Karpas-422 (cell line): Measurements from ENCODE around the gene C4A. TPM values are rescaled to one million over a fixed set of nuclear protein-coding genes. Genes with fewer than 3 reads are reported as not detected.
"Not testable (repeated sequence)": the region's sequence is repeated elsewhere in the genome, so short reads cannot be mapped to it uniquely, and the experiment has no call there.

Source experiments
- DNase-seq: peaks from one replicate; pipeline ENCODE4 v3.0.0-alpha.2; 2015
- H2AFZ ChIP-seq: fragments of 200-600 bp; sonication (generic); 2 replicates; pipeline ENCODE4 v1.6.1; 2014; ENCODE audit warnings: antibody characterized with exemption, low read length, mixed read lengths
- H3K27ac ChIP-seq: fragments of 200-600 bp; sonication (generic); 2 replicates; pipeline ENCODE4 v1.5.1; 2014; ENCODE audit warnings: mild to moderate bottlenecking, low read length, moderate library complexity
- H3K27me3 ChIP-seq: fragments of 200-600 bp; sonication (generic); 2 replicates; pipeline ENCODE4 v1.6.1; 2014; ENCODE audit warnings: low read length, mixed read lengths
- H3K36me3 ChIP-seq: fragments of 200-600 bp; sonication (generic); 2 replicates; pipeline ENCODE4 v1.6.1; 2014; ENCODE audit warnings: low read length, mixed read lengths; ENCODE audit not compliant: insufficient read depth
- H3K4me1 ChIP-seq: fragments of 200-600 bp; sonication (generic); 2 replicates; pipeline ENCODE4 v1.6.1; 2014; ENCODE audit warnings: mild to moderate bottlenecking, low read length, mixed read lengths
- H3K4me2 ChIP-seq: fragments of 200-600 bp; sonication (generic); 2 replicates; pipeline ENCODE4 v1.6.1; 2014; ENCODE audit warnings: low read length, low read depth, mild to moderate bottlenecking; ENCODE audit not compliant: poor library complexity, severe bottlenecking
- H3K4me3 ChIP-seq: fragments of 200-600 bp; sonication (generic); 2 replicates; pipeline ENCODE4 v1.5.1; 2014; ENCODE audit warnings: mild to moderate bottlenecking, antibody characterized with exemption, low read length, mixed read lengths
- H3K79me2 ChIP-seq: fragments of 200-600 bp; sonication (generic); 2 replicates; pipeline ENCODE4 v1.6.1; 2014; ENCODE audit warnings: mild to moderate bottlenecking, low read length, mixed read lengths
- H3K9ac ChIP-seq: fragments of 200-600 bp; sonication (generic); 2 replicates; pipeline ENCODE4 v1.6.0; 2014; ENCODE audit warnings: low read length
- H3K9me2 ChIP-seq: fragments of 200-600 bp; sonication (generic), shearing (Covaris generic); replicated peaks from 2 replicates; pipeline ENCODE4 v1.6.0; 2014; ENCODE audit warnings: mild to moderate bottlenecking, low read length, moderate library complexity; ENCODE audit not compliant: insufficient read depth
- H3K9me3 ChIP-seq: fragments of 300-700, 200-600 bp; sonication (generic); 2 replicates; pipeline ENCODE4 v1.6.1; 2014; ENCODE audit warnings: low read length, mixed read lengths
- H4K20me1 ChIP-seq: fragments of 200-600 bp; sonication (generic); 2 replicates; pipeline ENCODE4 v1.6.1; 2014; ENCODE audit warnings: mild to moderate bottlenecking, antibody characterized with exemption, low read length, low read depth; ENCODE audit not compliant: insufficient read depth
- total RNA-seq: library from RNA; depleted of rRNA; stranded (reverse); fragments of >200 nt; shearing (Covaris generic); gene quantifications from 2 replicates; pipeline ENCODE4 v1.2.3, GENCODE V29; 2014; ENCODE audit warnings: low replicate concordance

C4A gene
- total RNA-seq, 1 experiment from 2014 or later: 2.9 TPM

DNA sequence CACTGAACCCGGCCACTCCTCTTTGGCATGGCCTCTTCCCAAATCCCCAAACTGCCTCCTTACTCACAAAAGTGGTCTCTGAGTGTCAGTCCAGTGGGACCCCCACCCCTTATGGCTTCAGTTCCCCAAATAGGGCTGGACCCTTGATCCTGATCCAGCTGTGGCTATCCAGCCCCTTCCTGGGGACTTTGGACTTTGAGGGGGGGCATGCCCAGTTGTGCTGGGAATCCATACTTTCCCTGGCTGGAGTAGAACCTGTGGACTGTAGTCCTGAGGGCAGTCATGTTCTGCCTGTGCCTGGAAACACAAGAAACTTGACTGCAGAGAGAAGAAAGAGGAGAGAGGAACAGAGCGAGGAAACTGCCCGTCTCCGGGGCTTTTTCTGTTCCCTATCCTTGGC, 22.5 kb downstream of the C4A start:
- not testable (repeated sequence) for H2AFZ ChIP-seq, H3K4me1 ChIP-seq, DNase-seq, H3K27me3 ChIP-seq, H3K9me3 ChIP-seq, H3K27ac ChIP-seq, H3K4me2 ChIP-seq, H4K20me1 ChIP-seq, H3K4me3 ChIP-seq, H3K9ac ChIP-seq, H3K36me3 ChIP-seq, H3K9me2 ChIP-seq, H3K79me2 ChIP-seq

DNA sequence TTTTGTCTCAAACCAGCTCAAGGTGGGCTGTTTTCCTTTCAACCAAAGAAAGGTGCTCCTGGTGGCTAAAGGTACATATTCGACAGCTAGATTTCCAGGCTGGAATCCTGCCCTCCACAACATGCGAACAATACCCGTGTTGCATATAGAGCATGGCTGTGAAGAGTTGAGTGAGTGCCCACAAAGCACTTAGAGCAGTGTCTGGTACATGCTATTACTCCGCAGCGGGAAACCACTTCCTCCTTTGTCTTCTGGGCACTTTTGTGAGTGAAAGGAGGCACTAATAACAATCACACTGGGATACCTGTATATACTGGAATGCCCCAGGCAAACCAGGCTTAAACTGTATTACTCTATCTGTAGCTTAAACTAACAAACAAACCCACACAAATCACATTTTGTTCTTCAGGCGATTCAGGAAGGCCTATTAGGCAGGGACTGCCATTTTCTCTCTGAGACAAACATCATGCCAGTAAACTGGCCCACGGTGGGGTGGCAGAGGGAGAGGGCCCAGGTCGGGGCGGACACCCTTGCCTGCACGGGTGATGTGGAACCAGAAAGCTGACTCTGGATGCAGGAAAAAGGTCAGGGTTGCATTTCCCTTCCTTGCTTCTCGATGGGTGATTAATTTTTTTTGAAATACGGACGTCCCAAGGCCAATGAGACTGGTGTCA, 23.1 kb downstream of the C4A start:
- not testable (repeated sequence) for H3K9ac ChIP-seq, H3K36me3 ChIP-seq, H3K27ac ChIP-seq, H2AFZ ChIP-seq, H3K9me2 ChIP-seq, H3K4me3 ChIP-seq, H3K79me2 ChIP-seq, H3K27me3 ChIP-seq, H3K9me3 ChIP-seq, H3K4me2 ChIP-seq, H3K4me1 ChIP-seq, H4K20me1 ChIP-seq
- peak; percentile 36 for DNase-seq

DNA sequence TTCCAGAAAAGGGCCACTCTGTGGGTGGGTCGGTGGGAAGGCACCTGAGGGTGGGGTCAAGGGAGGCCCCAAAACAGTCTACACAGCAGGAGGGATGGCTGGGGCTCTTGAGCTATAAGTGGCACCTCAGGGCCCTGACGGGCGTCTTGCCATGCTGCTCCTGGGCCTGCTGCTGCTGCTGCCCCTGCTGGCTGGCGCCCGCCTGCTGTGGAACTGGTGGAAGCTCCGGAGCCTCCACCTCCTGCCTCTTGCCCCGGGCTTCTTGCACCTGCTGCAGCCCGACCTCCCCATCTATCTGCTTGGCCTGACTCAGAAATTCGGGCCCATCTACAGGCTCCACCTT, 23.7 kb downstream of the C4A start:
- H3K9me3 ChIP-seq, H3K4me1 ChIP-seq, H3K9ac ChIP-seq, H3K36me3 ChIP-seq, H3K4me3 ChIP-seq, H3K4me2 ChIP-seq, H3K27ac ChIP-seq, H3K9me2 ChIP-seq, H4K20me1 ChIP-seq, H2AFZ ChIP-seq, H3K79me2 ChIP-seq, H3K27me3 ChIP-seq: not testable (repeated sequence)
- DNase-seq: peak; percentile 41

DNA sequence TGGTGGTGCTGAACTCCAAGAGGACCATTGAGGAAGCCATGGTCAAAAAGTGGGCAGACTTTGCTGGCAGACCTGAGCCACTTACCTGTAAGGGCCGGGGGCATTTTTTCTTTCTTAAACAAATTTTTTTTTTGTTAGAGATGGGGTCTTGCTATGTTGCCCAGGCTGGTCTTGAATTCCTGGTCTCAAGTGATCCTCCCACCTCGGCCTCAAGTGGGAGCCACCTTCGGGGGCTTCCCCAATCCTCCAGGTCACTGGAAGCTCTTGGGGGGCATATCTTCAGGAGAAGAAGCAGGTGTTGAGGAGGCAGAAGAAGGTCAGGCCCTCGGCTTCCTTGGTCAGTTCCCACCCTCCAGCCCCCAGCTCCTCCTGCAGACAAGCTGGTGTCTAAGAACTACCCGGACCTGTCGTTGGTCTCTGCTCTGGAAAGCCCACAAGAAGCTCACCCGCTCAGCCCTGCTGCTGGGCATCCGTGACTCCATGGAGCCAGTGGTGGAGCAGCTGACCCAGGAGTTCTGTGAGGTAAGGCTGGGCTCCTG, 24.2 kb downstream of the C4A start:
- H3K4me3 ChIP-seq, H2AFZ ChIP-seq, H3K27me3 ChIP-seq, H3K9me2 ChIP-seq, H3K36me3 ChIP-seq, H3K27ac ChIP-seq, DNase-seq, H3K9ac ChIP-seq, H3K4me1 ChIP-seq, H4K20me1 ChIP-seq, H3K4me2 ChIP-seq, H3K79me2 ChIP-seq, H3K9me3 ChIP-seq: not testable (repeated sequence)

DNA sequence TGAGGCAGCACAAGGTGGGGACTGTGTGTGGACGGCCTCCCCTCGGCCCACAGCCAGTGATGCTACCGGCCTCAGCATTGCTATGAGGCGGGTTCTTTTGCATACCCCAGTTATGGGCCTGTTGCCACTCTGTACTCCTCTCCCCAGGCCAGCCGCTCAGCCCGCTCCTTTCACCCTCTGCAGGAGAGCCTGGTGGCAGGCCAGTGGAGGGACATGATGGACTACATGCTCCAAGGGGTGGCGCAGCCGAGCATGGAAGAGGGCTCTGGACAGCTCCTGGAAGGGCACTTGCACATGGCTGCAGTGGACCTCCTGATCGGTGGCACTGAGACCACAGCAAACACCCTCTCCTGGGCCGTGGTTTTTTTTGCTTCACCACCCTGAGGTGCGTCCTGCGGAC, 25.2 kb downstream of the C4A start:
- H3K9me3 ChIP-seq, H3K4me1 ChIP-seq, H3K27ac ChIP-seq, H3K27me3 ChIP-seq, H4K20me1 ChIP-seq, H3K4me3 ChIP-seq, DNase-seq, H3K9me2 ChIP-seq, H3K79me2 ChIP-seq, H3K4me2 ChIP-seq, H3K36me3 ChIP-seq, H2AFZ ChIP-seq, H3K9ac ChIP-seq: not testable (repeated sequence)

DNA sequence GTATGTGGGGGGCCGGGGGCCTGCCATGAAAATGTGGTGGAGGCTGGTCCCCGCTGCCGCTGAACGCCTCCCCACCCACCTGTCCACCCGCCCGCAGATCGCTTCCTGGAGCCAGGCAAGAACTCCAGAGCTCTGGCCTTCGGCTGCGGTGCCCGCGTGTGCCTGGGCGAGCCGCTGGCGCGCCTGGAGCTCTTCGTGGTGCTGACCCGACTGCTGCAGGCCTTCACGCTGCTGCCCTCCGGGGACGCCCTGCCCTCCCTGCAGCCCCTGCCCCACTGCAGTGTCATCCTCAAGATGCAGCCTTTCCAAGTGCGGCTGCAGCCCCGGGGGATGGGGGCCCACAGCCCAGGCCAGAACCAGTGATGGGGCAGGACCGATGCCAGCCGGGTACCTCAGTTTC, 26.2 kb downstream of the C4A start:
- not testable (repeated sequence) for H3K27ac ChIP-seq, H3K79me2 ChIP-seq, H3K9ac ChIP-seq, H3K36me3 ChIP-seq, H3K4me3 ChIP-seq, H3K4me2 ChIP-seq, H3K27me3 ChIP-seq, H4K20me1 ChIP-seq, H2AFZ ChIP-seq, H3K9me3 ChIP-seq, DNase-seq, H3K4me1 ChIP-seq, H3K9me2 ChIP-seq

DNA sequence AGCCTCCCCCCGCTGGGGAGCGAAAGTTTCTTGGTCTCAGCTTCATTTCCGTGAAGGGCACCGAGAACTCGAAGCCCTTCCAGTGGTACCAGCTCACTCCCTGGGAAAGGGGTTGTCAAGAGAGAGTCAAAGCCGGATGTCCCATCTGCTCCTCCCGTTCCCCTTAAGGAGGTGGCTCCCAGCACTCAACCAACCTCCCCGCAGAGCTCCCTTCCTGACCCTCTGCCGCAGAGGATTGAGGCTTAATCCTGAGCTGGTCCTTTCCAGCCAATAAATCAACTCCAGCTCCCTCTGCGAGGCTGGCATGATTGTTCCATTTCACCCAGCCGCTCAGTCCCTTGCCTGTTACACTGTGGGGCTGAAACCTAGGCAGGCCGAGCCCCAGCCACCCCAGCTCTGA, 26.8 kb downstream of the C4A start:
- not testable (repeated sequence) for H3K27me3 ChIP-seq, H3K4me2 ChIP-seq, H3K79me2 ChIP-seq, H2AFZ ChIP-seq, H3K27ac ChIP-seq, H4K20me1 ChIP-seq, H3K36me3 ChIP-seq, H3K9me2 ChIP-seq, H3K9ac ChIP-seq, DNase-seq, H3K9me3 ChIP-seq, H3K4me3 ChIP-seq, H3K4me1 ChIP-seq

DNA sequence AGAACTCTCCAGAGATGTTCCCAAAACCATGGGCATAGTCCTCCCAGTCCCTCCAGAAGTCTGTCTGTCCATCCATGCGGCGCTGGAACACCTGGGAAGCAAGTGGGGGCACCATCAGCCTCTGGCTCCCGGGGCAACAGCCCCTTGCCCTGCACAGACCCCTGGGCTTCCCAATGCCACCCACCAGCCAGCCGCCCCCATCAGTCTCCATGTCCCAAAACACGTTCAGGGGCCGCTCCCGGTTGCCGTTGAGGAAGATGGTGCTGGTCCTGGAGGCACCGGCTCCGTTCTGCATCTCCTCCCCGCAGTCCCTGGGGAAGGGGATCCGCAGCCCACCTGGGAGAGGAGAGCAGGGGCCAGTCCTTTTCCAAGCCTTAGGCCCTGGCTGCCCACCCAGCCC, 27.7 kb downstream of the C4A start:
- H3K4me2 ChIP-seq, H3K9ac ChIP-seq, H3K4me1 ChIP-seq, H3K79me2 ChIP-seq, H2AFZ ChIP-seq, H3K9me3 ChIP-seq, H3K4me3 ChIP-seq, H3K36me3 ChIP-seq, H3K27ac ChIP-seq, H4K20me1 ChIP-seq, DNase-seq, H3K27me3 ChIP-seq, H3K9me2 ChIP-seq: not testable (repeated sequence)
